HTR-8/SVneo (cell line): ENCODE measurements around the gene TCF4.

Experiments used
- DNase-seq: peaks from one replicate; pipeline ENCODE4 v3.0.0; 2011; ENCODE audit warnings: low spot score, mixed read lengths; ENCODE audit not compliant: insufficient read length
- FAIRE-seq: peaks from 2 replicates; lab custom pipeline; 2011; peaks lifted over from hg19 to GRCh38; lab: Jason Lieb, UNC

Gene TCF4

GRCh38 chr18:55587418-55588110 lies 428 bp downstream of the TCF4 start:
- FAIRE-seq (no peak), DNase-seq (no peak)

GRCh38 chr18:55585920-55586561 lies 2.0 kb downstream of the TCF4 start:
- DNase-seq (no peak), FAIRE-seq (no peak)

- FAIRE-seq, result no peak
- no peak for DNase-seq
Observed at GRCh38 chr18:55585065-55585919, 2.7 kb downstream of the TCF4 start.

GRCh38 chr18:55584201-55584600 lies 3.8 kb downstream of the TCF4 start:
- no peak for FAIRE-seq

GRCh38 chr18:55582325-55582724 lies 5.7 kb downstream of the TCF4 start:
- FAIRE-seq (no peak), DNase-seq (no peak)

More at GRCh38 chr18:55584201-55584600, 3.8 kb downstream of the TCF4 start:
- DNase-seq, result no peak

- DNase-seq (no peak), FAIRE-seq (no peak)
Observed at GRCh38 chr18:55579501-55580270, 8.3 kb downstream of the TCF4 start.

- no peak for FAIRE-seq
- DNase-seq, result no peak
Observed at GRCh38 chr18:55577812-55578539, 10.0 kb downstream of the TCF4 start.

GRCh38 chr18:55576001-55576400 lies 12.0 kb downstream of the TCF4 start:
- no peak for FAIRE-seq

GRCh38 chr18:55575066-55575465 lies 12.9 kb downstream of the TCF4 start:
- DNase-seq (no peak), FAIRE-seq (no peak)

More at GRCh38 chr18:55576001-55576400, 12.0 kb downstream of the TCF4 start:
- DNase-seq, result no peak

- FAIRE-seq, result no peak
Observed at GRCh38 chr18:55573386-55573785, 14.6 kb downstream of the TCF4 start.

GRCh38 chr18:55570966-55571365 lies 17.0 kb downstream of the TCF4 start:
- no peak for FAIRE-seq
- DNase-seq, result no peak

More at GRCh38 chr18:55573386-55573785, 14.6 kb downstream of the TCF4 start:
- no peak for DNase-seq

- FAIRE-seq, result no peak
- no peak for DNase-seq
Observed at GRCh38 chr18:55566456-55566935, 21.5 kb downstream of the TCF4 start.

GRCh38 chr18:55559739-55560138 lies 28.3 kb downstream of the TCF4 start:
- DNase-seq (no peak), FAIRE-seq (no peak)

- DNase-seq (no peak), FAIRE-seq (no peak)
Observed at GRCh38 chr18:55557211-55557610, 30.8 kb downstream of the TCF4 start.

GRCh38 chr18:55555395-55556027 lies 32.5 kb downstream of the TCF4 start:
- no peak for FAIRE-seq
- DNase-seq, result no peak

- DNase-seq (no peak), FAIRE-seq (no peak)
Observed at GRCh38 chr18:55552526-55553189, 35.3 kb downstream of the TCF4 start.

GRCh38 chr18:55551227-55551626 lies 36.8 kb downstream of the TCF4 start:
- DNase-seq (no peak), FAIRE-seq (no peak)

- FAIRE-seq (no peak), DNase-seq (no peak)
Observed at GRCh38 chr18:55550471-55550870, 37.5 kb downstream of the TCF4 start.
